ENCODE measurements around the gene IPO7. TPM values are rescaled to one million over a fixed set of nuclear protein-coding genes. Genes with fewer than 3 reads are reported as not detected.

Gene IPO7
- total RNA-seq, 1 experiment from 2014 or later: 205 TPM

GRCh38 chr11:9470765-9471164 lies 86.3 kb downstream of the IPO7 start:
- Histone ChIP-seq H3T11ph (ENCODE audit: low read length) (no peak overlapping the region), H2BK20ac (ENCODE audit: low read depth, low read length, poor library complexity, severe bottlenecking) (no peak overlapping the region), H2BK12ac (ENCODE audit: insufficient read length, low read depth, low read length) (no peak overlapping the region), H2BK15ac (ENCODE audit: low read depth, low read length) (no peak overlapping the region), H3K4me1 (ENCODE audit: insufficient read depth, low read length) (no peaks in the 10 kb centered on the region), H3K9me3 (ENCODE audit: control insufficient read depth, low read depth, low read length) (no peaks in the 10 kb centered on the region), H3K9ac (ENCODE audit: extremely low read depth, insufficient read length, low read length) (no peak overlapping the region), H2BK120ac (ENCODE audit: low read depth, low read length, poor library complexity, severe bottlenecking) (no peak overlapping the region), H3K56ac (ENCODE audit: insufficient read length, low read depth, low read length) (no peak overlapping the region), H3K27me3 (ENCODE audit: insufficient read depth, low read length) (no peaks in the 10 kb centered on the region), H4K8ac (replicated peaks; ENCODE audit: insufficient read length, low read depth, low read length) (no peak overlapping the region), H3K4ac (ENCODE audit: low read depth, low read length) (no peak overlapping the region), H3K79me1 (ENCODE audit: insufficient read depth, low read depth, low read length, poor library complexity, severe bottlenecking) (peaks cover 6% of the 10 kb centered on the region), H3K23ac (ENCODE audit: insufficient read length, low read depth, low read length) (no peak overlapping the region), H3K4me2 (ENCODE audit: insufficient read depth, insufficient read length, low read length) (no peak overlapping the region), H4K5ac (ENCODE audit: insufficient read length, low read depth, low read length) (no peak overlapping the region), H2AK5ac (ENCODE audit: insufficient read length, low read length) (no peak overlapping the region), H3K23me2 (ENCODE audit: insufficient read length, low read depth, low read length, poor library complexity, severe bottlenecking) (no peaks in the 10 kb centered on the region), H3K79me2 (ENCODE audit: insufficient read depth, low read length) (peaks cover 4% of the 10 kb centered on the region; the same call in 1 of the 2 replicates), H2BK5ac (ENCODE audit: insufficient read length, low read length) (no peak overlapping the region), H4K20me1 (ENCODE audit: control insufficient read depth, insufficient read depth, insufficient read length) (no peaks in the 10 kb centered on the region), H4K91ac (ENCODE audit: insufficient read length, low read depth, low read length) (no peak overlapping the region), H3K27ac (ENCODE audit: insufficient read length, low read depth, low read length) (no peak overlapping the region), H3K18ac (ENCODE audit: insufficient read length, low read depth, low read length) (no peak overlapping the region), H2AFZ (ENCODE audit: low read length) (no peak overlapping the region), H3K14ac (ENCODE audit: insufficient read depth, low read length) (no peak overlapping the region)
- DNase-seq: no peak
- Mint-ChIP-seq H3K36me3 (ENCODE audit: insufficient read depth in 1 of 3, low read depth in 3 of 3) (peaks cover 18 to 35% (median 23%) of the 10 kb centered on the region in 3 experiments; a peak in 6 of 7 replicates), H3K9me3 (no peaks in the 10 kb centered on the region), H3K4me1 (no peaks in the 10 kb centered on the region), H3K4me3 (no peak overlapping the region), H3K27me3 (ENCODE audit: low read depth) (no peaks in the 10 kb centered on the region), H3K27ac (peak overlapping the region; percentile 0 to 13 (median 4); a peak in 3 of 7 replicates)
- WGBS (ENCODE audit: extremely low coverage, insufficient read length, low lambda C conversion rate): no CpG with 5 or more reads among the region's 4 CpGs
- no peak for TF ChIP-seq CTCF (conservative IDR thresholded peaks at IDR 0.05)
